A549 treated with DMSO at 1 μM for 4 hours (cell line): ENCODE results near the gene DPT. TPM values are rescaled to one million over a fixed set of nuclear protein-coding genes. Genes with fewer than 3 reads are reported as not detected.

ENCODE experiments used
- total RNA-seq: library from RNA; stranded (reverse); fragments of 200-300 nt; extraction: Qiagen RNA extraction; gene quantifications from 5 replicates; pipeline ENCODE4 v1.2.3, GENCODE V29; 2022; ENCODE audit warnings: low read depth

DPT gene
- total RNA-seq, result not detected in 5 replicates

DNA sequence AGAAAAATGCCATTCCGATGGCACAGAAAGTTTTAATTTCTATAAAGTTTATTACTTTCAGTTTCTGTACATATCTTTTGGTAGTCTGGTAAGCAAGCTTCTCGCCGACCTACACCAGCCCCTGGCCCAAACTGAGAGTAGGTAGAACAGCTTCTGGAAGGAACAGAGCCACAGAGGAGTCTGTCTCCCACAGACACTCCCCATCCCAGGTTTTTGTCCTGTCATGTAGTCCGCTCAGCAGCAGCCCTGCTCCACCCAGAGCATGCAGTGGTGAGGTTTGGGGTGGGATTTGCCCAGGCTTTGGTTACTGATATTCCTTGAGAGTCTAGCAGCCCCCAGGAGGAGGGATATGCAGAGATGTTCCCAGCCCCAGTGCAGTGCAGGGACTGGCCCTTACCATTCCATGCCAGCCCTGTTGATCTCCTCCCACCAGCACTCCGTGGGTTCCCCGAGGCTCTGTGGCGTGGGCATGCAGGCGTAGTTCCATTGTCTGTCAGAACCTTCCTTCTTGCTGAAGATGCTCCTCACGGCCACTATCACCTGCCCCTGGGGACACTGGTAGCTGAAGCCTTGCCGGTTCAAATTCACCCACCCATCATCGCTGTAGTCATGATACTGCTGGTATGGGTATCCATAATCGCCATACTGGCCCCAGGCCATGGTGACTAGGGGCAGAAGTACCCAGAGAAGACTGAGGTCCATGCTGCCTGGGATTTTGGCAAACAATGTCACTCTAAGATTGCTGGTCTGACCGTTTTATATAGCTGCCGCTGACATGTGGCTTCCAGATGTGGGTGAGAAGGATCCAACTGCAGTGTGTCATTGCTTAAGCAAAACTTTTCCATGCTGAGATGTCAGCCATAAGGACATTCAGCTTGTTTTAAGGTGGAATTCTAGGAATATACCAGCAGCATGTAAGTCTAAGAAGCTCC lies at the start of gene DPT:
TSS of gene DPT (minus strand) at position 734 of the 932 bp plus-strand sequence. CDS start at position 702, 32 bp downstream.

Other genes starting within 250 kb of the DPT start
- gene XCL2, start 185.2 kb downstream of the DPT start, total RNA-seq, result not detected in 5 replicates
- gene XCL1, start 152.6 kb downstream of the DPT start, total RNA-seq, result not detected in 5 replicates